ENCODE measurements around the gene COPB2. TPM values are rescaled to one million over a fixed set of nuclear protein-coding genes. Genes with fewer than 3 reads are reported as not detected.

The COPB2 gene
- total RNA-seq, 5 donors from 2014 or later (not counting 1 experiment from before 2014, with no cell fraction given), result 25.6 to 76.6 (median 68.2) TPM

GRCh38 chr3:139354661-139355060 is 34.8 kb downstream of the COPB2 start:
- Histone ChIP-seq H3K4me1 (ENCODE audit: control insufficient read depth in 1 of 2, extremely low read depth in 1 of 2, insufficient read depth in 2 of 2, low read length in 2 of 2) (no peaks in the 10 kb centered on the region), H3K9me3 (no peaks in the 10 kb centered on the region), H3K4me3 (ENCODE audit: control insufficient read depth in 1 of 2, extremely low read depth in 1 of 2, low read length in 1 of 2) (no peak overlapping the region), H3K27me3 (replicated peaks in 1 of 2; ENCODE audit: control insufficient read depth in 2 of 2, extremely low read depth in 1 of 2, insufficient read depth in 2 of 2, low read length in 1 of 2) (no peaks in the 10 kb centered on the region), H3K36me3 (ENCODE audit: control insufficient read depth in 2 of 2, extremely low read depth in 1 of 2, insufficient read depth in 1 of 2, low read length in 1 of 2) (peaks cover 3 to 95% of the 10 kb centered on the region in 2 donors), H3K27ac (ENCODE audit: low read length) (no peak overlapping the region)
- H3K27me3 Mint-ChIP-seq, result no peaks in the 10 kb centered on the region
- peaks cover 66% of the 10 kb centered on the region for H3K36me3 Mint-ChIP-seq
- no peak for ATAC-seq (replicated peaks in 1 of 4)
- WGBS (ENCODE audit: insufficient coverage), result 100% methylated on average over 4 of the region's 4 CpGs
- H3K27ac Mint-ChIP-seq, result no peak overlapping the region
- ChIA-PET POLR2A (interaction anchor here in 1 of 2 donors (1.1 kb wide), 1 partner anchor 35 kb away, joined by 3 read pairs; the partner anchor contains the start of gene COPB2), CTCF (interaction anchor here in 1 of 2 donors (0.6 kb wide), 1 partner anchor 10 kb away, joined by 3 read pairs; the partner anchor contains the start of gene MRPS22)
- peaks cover 1 to 7% (median 5%) of the 10 kb centered on the region in 3 donors for H3K4me1 Mint-ChIP-seq
- no peaks in the 10 kb centered on the region for H3K9me3 Mint-ChIP-seq
- no peak for DNase-seq
- H3K4me3 Mint-ChIP-seq, result no peak overlapping the region

DNA sequence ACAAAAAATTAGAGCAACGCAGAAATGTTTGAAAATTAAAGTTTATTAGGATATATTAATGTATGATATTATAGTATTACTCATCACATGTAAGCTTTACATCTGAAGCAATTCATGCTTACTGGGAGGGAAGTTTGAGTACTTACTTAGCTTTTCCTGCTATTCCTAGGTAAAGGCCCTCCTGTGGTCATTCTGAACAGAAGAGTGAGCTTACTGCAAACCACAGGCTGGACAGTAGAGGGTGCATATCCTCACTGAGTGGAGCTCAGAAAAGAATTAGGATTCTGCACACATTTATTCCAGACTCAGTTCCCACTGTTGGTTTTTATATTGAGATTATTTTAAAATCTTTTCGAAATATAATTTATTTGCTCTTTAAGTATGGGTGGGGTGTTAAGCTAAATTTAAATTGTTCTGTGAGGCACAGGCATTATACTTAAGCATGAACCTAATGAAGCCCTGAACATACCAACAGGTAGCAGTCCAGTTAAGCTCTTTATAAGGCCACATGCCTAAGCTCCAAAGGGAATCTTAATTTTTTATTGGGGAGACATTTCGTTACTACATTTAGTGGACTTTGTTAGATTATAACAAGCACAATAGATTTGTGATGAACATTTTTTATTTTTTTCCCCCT is 35.4 kb downstream of the COPB2 start:
- no peak for ATAC-seq (replicated peaks in 1 of 4)
- CTCF ChIA-PET, result interaction anchor here (0.6 kb wide), 2 partner anchors 10 to 121 kb away, joined by 3 read pairs; partner anchors contain the start of gene MRPS22 (in 1 of the 2)

DNA sequence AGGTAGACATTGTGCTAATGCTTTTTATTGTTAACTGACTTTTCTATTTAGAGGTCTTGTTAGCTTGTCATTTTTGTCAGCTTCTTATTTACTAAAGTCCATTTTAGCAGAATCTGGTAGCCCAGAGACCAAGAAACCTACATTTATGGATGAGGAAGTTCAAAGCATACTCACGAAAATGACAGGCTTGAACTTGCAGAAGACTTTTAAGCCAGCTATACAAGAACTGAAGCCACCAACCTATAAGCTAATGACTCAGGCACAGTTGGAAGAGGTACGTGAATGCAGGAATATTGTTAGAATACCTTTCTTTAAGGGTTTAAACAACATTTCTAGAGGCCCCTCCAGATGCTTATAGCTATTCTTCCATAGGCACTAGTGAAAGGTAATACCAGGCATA is 42.7 kb downstream of the COPB2 start:
- DNase-seq, result no peak
- H3K9me3 ChIP-seq, result no peaks in the 10 kb centered on the region
- WGBS (ENCODE audit: insufficient coverage), result 100% methylated on average over 1 of the region's 2 CpGs
- Mint-ChIP-seq H3K27me3 (peaks cover 0 to 1% of the 10 kb centered on the region in 2 donors), H3K9me3 (peaks cover 0 to 9% (median 3%) of the 10 kb centered on the region in 3 donors), H3K4me1 (peaks cover 8 to 15% (median 12%) of the 10 kb centered on the region in 3 donors), H3K27ac (peak overlapping the region in 1 of 2 donors; percentile 28), H3K4me3 (no peak overlapping the region), H3K36me3 (peaks cover 26% of the 10 kb centered on the region)
- peaks cover 17 to 18% of the 10 kb centered on the region in 2 experiments for H3K4me1 ChIP-seq (ENCODE audit: control insufficient read depth in 1 of 2, extremely low read depth in 1 of 2, insufficient read depth in 2 of 2, low read length in 2 of 2)
- no peak overlapping the region for H3K27ac ChIP-seq (ENCODE audit: low read length)
- ChIA-PET CTCF (no interaction called here), POLR2A (interaction anchor here in 1 of 2 donors (0.6 kb wide), 1 partner anchor 15 kb away, joined by 3 read pairs; no protein-coding TSS in a partner anchor)
- ATAC-seq (replicated peaks in 1 of 4), result no peak
- no peaks in the 10 kb centered on the region for H3K27me3 ChIP-seq (replicated peaks in 1 of 2; ENCODE audit: control insufficient read depth in 2 of 2, extremely low read depth in 1 of 2, insufficient read depth in 2 of 2, low read length in 1 of 2)
- no peak overlapping the region for H3K4me3 ChIP-seq (ENCODE audit: control insufficient read depth in 1 of 2, extremely low read depth in 1 of 2, low read length in 1 of 2)
- peaks cover 0 to 46% of the 10 kb centered on the region in 2 donors for H3K36me3 ChIP-seq (ENCODE audit: control insufficient read depth in 2 of 2, extremely low read depth in 1 of 2, insufficient read depth in 1 of 2, low read length in 1 of 2)

More for the DNA sequence above, 35.4 kb downstream of the COPB2 start:
- no peak overlapping the region for H3K27ac ChIP-seq (ENCODE audit: low read length)
- DNase-seq, result no peak
- H3K36me3 Mint-ChIP-seq, result peaks cover 65% of the 10 kb centered on the region
- no peak overlapping the region for H3K27ac Mint-ChIP-seq
- WGBS (ENCODE audit: insufficient coverage), result no CpG with 5 or more reads among the region's 3 CpGs
- H3K9me3 ChIP-seq, result no peaks in the 10 kb centered on the region
- peaks cover 3 to 93% of the 10 kb centered on the region in 2 donors for H3K36me3 ChIP-seq (ENCODE audit: control insufficient read depth in 2 of 2, extremely low read depth in 1 of 2, insufficient read depth in 1 of 2, low read length in 1 of 2)
- H3K4me3 ChIP-seq (ENCODE audit: control insufficient read depth in 1 of 2, extremely low read depth in 1 of 2, low read length in 1 of 2), result no peak overlapping the region
- H3K4me3 Mint-ChIP-seq, result no peak overlapping the region
- H3K27me3 Mint-ChIP-seq, result no peaks in the 10 kb centered on the region
- H3K4me1 Mint-ChIP-seq, result peaks cover 1 to 7% (median 5%) of the 10 kb centered on the region in 3 donors
- POLR2A ChIA-PET, result interaction anchor here in 1 of 2 donors (1.1 kb wide), 1 partner anchor 36 kb away, joined by 3 read pairs; the partner anchor contains the start of gene COPB2
- H3K4me1 ChIP-seq (ENCODE audit: control insufficient read depth in 1 of 2, extremely low read depth in 1 of 2, insufficient read depth in 2 of 2, low read length in 2 of 2), result no peaks in the 10 kb centered on the region
- H3K27me3 ChIP-seq (replicated peaks in 1 of 2; ENCODE audit: control insufficient read depth in 2 of 2, extremely low read depth in 1 of 2, insufficient read depth in 2 of 2, low read length in 1 of 2), result no peaks in the 10 kb centered on the region
- H3K9me3 Mint-ChIP-seq, result no peaks in the 10 kb centered on the region

GRCh38 chr3:139343895-139344856 is 45.3 kb downstream of the COPB2 start, which contains the start of gene MRPS22:
MRPS22 (plus strand) TSS chr3:139344020; CDS start chr3:139344027, 7 bp downstream.
- H3K36me3 Mint-ChIP-seq, result peaks cover 6% of the 10 kb centered on the region
- H3K4me3 Mint-ChIP-seq, result peak within 1 kb of the TSS in 1 of 3 donors; percentile 46
- POLR2A ChIA-PET, result interaction anchor here in 1 of 2 donors (0.6 kb wide), 1 partner anchor 1852 kb away, joined by 3 read pairs; no protein-coding TSS in a partner anchor
- H3K9me3 ChIP-seq, result no peaks in the 10 kb centered on the region
- peaks cover 0 to 9% (median 3%) of the 10 kb centered on the region in 3 donors for H3K9me3 Mint-ChIP-seq
- peaks cover 8 to 15% (median 12%) of the 10 kb centered on the region in 3 donors for H3K4me1 Mint-ChIP-seq
- peak within 1 kb of the TSS in 1 of 2 donors; percentile 24 for H3K27ac Mint-ChIP-seq
- ATAC-seq (replicated peaks in 1 of 4), result peak; percentile 97 to 100 (median 99)
- CTCF ChIA-PET, result interaction anchor here (0.5 to 1.2 kb wide), 5 partner anchors 10 to 1156 kb away, joined by 3 to 7 read pairs (median 3); partner anchors contain the start of gene CEP70 (in 1 of the 2)
- peaks cover 0 to 5% of the 10 kb centered on the region in 2 experiments for H3K27me3 ChIP-seq (replicated peaks in 1 of 2; ENCODE audit: control insufficient read depth in 2 of 2, extremely low read depth in 1 of 2, insufficient read depth in 2 of 2, low read length in 1 of 2)
- peak; percentile 56 to 88 (median 78) for DNase-seq
- peaks cover 17 to 18% of the 10 kb centered on the region in 2 experiments for H3K4me1 ChIP-seq (ENCODE audit: control insufficient read depth in 1 of 2, extremely low read depth in 1 of 2, insufficient read depth in 2 of 2, low read length in 2 of 2)
- peak within 1 kb of the TSS; percentile 75 to 99 for H3K4me3 ChIP-seq (ENCODE audit: control insufficient read depth in 1 of 2, extremely low read depth in 1 of 2, low read length in 1 of 2)
- peaks cover 3 to 5% of the 10 kb centered on the region in 2 donors for H3K27me3 Mint-ChIP-seq
- WGBS (ENCODE audit: insufficient coverage), result under 1% methylated on average over 28 of the region's 37 CpGs
- H3K36me3 ChIP-seq (ENCODE audit: control insufficient read depth in 2 of 2, extremely low read depth in 1 of 2, insufficient read depth in 1 of 2, low read length in 1 of 2), result peaks cover 0 to 24% of the 10 kb centered on the region in 2 donors
- peak within 1 kb of the TSS; percentile 60 for H3K27ac ChIP-seq (ENCODE audit: low read length)

- Mint-ChIP-seq H3K27ac (no peak overlapping the region), H3K4me3 (peak overlapping the region in 1 of 3 donors; percentile 14), H3K4me1 (peaks cover 8 to 10% (median 10%) of the 10 kb centered on the region in 3 donors), H3K9me3 (peaks cover 0 to 9% (median 3%) of the 10 kb centered on the region in 3 donors), H3K27me3 (peaks cover 3 to 5% of the 10 kb centered on the region in 2 donors), H3K36me3 (no peaks in the 10 kb centered on the region)
- H3K27ac ChIP-seq (ENCODE audit: low read length), result no peak overlapping the region
- no peak overlapping the region for H3K4me3 ChIP-seq (ENCODE audit: control insufficient read depth in 1 of 2, extremely low read depth in 1 of 2, low read length in 1 of 2)
- H3K36me3 ChIP-seq (ENCODE audit: control insufficient read depth in 2 of 2, extremely low read depth in 1 of 2, insufficient read depth in 1 of 2, low read length in 1 of 2), result peaks cover 0 to 5% of the 10 kb centered on the region in 2 donors
- H3K9me3 ChIP-seq, result no peaks in the 10 kb centered on the region
- POLR2A ChIA-PET, result interaction anchor here in 1 of 2 donors (1.0 kb wide), 1 partner anchor 48 kb away, joined by 4 read pairs; the partner anchor contains the start of gene COPB2
- no peak for ATAC-seq (replicated peaks in 1 of 4)
- CTCF ChIA-PET, result interaction anchor here (0.6 to 1.8 kb wide), 3 partner anchors 12 to 634 kb away, joined by 3 to 6 read pairs (median 4); no protein-coding TSS in a partner anchor
- H3K4me1 ChIP-seq (ENCODE audit: control insufficient read depth in 1 of 2, extremely low read depth in 1 of 2, insufficient read depth in 2 of 2, low read length in 2 of 2), result peaks cover 17 to 18% of the 10 kb centered on the region in 2 experiments
- H3K27me3 ChIP-seq (replicated peaks in 1 of 2; ENCODE audit: control insufficient read depth in 2 of 2, extremely low read depth in 1 of 2, insufficient read depth in 2 of 2, low read length in 1 of 2), result peaks cover 0 to 10% of the 10 kb centered on the region in 2 experiments
- DNase-seq, result no peak
Measured at GRCh38 chr3:139342054-139342453, 47.4 kb downstream of the COPB2 start.

Measured in T-cell (primary cell).